GM12878 (cell line): ENCODE measurements around the gene GMDS.

Experiments
- CHD2 ChIP-seq: IDR thresholded peaks from 2 replicates; pipeline ENCODE4 v1.6.1; 2011; ENCODE audit warnings: low read depth, low read length, improper control_type of control experiment, borderline replicate concordance
- EZH2 ChIP-seq: IDR thresholded peaks from 2 replicates; pipeline ENCODE4 v1.6.1; 2012; ENCODE audit warnings: low read depth, mild to moderate bottlenecking, control low read depth, inconsistent platforms, low read length, borderline replicate concordance; ENCODE audit not compliant: control insufficient read depth
- NR2C1 ChIP-seq: fragments of 450-650 bp; IDR thresholded peaks from 2 replicates; pipeline ENCODE4 v1.6.1; 2017; ENCODE audit warnings: antibody characterized with exemption, mild to moderate bottlenecking, moderate library complexity
- RBBP5 ChIP-seq: fragments of 200-600 bp; sonication (generic); conservative IDR thresholded peaks from 2 replicates; pipeline ENCODE4 v1.6.1; 2016

- TF ChIP-seq CHD2 (no peak), RBBP5 (no peak), NR2C1 (no peak), EZH2 (no peak)
Observed at GRCh38 chr6:2222275-2222842, 23.0 kb downstream of the GMDS start.
